Renal cortex interstitium (tissue), 15 donors: ENCODE results near the gene ACSS1. TPM values are rescaled to one million over a fixed set of nuclear protein-coding genes. Genes with fewer than 3 reads are reported as not detected.

Experiments
- DNase-seq, 11 donors: peaks; one replicate each; pipeline ENCODE4 v3.0.0-alpha.2; 2013; ENCODE audit warnings: low read depth in 9 of 11, low spot score in 4 of 11; ENCODE audit errors: extremely low read depth in 1 of 11
- long read RNA-seq, 16 experiments: transcript quantifications; one replicate each; lab custom pipeline, GENCODE V29; 2026
- polyA plus RNA-seq, 3 donors: library from polyadenylated mRNA; unstranded; fragments of 120-200 nt; gene quantifications; one replicate each; pipeline ENCODE4 v1.2.1, GENCODE V29; 2013; ENCODE audit not compliant: insufficient read length in 3 of 3

The ACSS1 gene
- polyA plus RNA-seq = 10 to 100 TPM; 26.9 to 32.1 (median 27.1) TPM
- long read RNA-seq, donor 1, full-length matches to known transcripts = 3 of 3 reads
- long read RNA-seq, donor 1, partial matches to known transcripts = 0 of 3 reads
- long read RNA-seq, donor 1, other reads (novel, unspliced or antisense) = 0 of 3 reads
- long read RNA-seq, donor 2, full-length matches to known transcripts = 3 of 3 reads
- long read RNA-seq, donor 2, partial matches to known transcripts = 0 of 3 reads
- long read RNA-seq, donor 2, other reads (novel, unspliced or antisense) = 0 of 3 reads
- long read RNA-seq, donor 3, transcript ACSS1-201 (14 exons, 3,680 nt) = major isoform, 9 of 19 reads
- long read RNA-seq, donor 3, partial matches to known transcripts = 10 of 19 reads
- long read RNA-seq, donor 3, other reads (novel, unspliced or antisense) = 0 of 19 reads
- long read RNA-seq, donor 4, full-length matches to known transcripts = 4 of 4 reads
- long read RNA-seq, donor 4, partial matches to known transcripts = 0 of 4 reads
- long read RNA-seq, donor 4, other reads (novel, unspliced or antisense) = 0 of 4 reads
- long read RNA-seq, donor 5, full-length matches to known transcripts = 4 of 4 reads
- long read RNA-seq, donor 5, partial matches to known transcripts = 0 of 4 reads
- long read RNA-seq, donor 5, other reads (novel, unspliced or antisense) = 0 of 4 reads
- long read RNA-seq, donor 6, full-length matches to known transcripts = 4 of 4 reads
- long read RNA-seq, donor 6, partial matches to known transcripts = 0 of 4 reads
- long read RNA-seq, donor 6, other reads (novel, unspliced or antisense) = 0 of 4 reads
- long read RNA-seq, donor 7, transcript ACSS1-201 (14 exons, 3,680 nt) = major isoform, 7 of 7 reads
- long read RNA-seq, donor 7, partial matches to known transcripts = 0 of 7 reads
- long read RNA-seq, donor 7, other reads (novel, unspliced or antisense) = 0 of 7 reads
- long read RNA-seq, donor 8, full-length matches to known transcripts = 12 of 12 reads
- long read RNA-seq, donor 8, partial matches to known transcripts = 0 of 12 reads
- long read RNA-seq, donor 8, other reads (novel, unspliced or antisense) = 0 of 12 reads
- long read RNA-seq, donor 9, full-length matches to known transcripts = 3 of 3 reads
- long read RNA-seq, donor 9, partial matches to known transcripts = 0 of 3 reads
- long read RNA-seq, donor 9, other reads (novel, unspliced or antisense) = 0 of 3 reads
- long read RNA-seq, donor 10, partial matches to known transcripts = 0 of 2 reads
- long read RNA-seq, donor 10, other reads (novel, unspliced or antisense) = 0 of 2 reads
- long read RNA-seq, donor 11, full-length matches to known transcripts = 11 of 21 reads
- long read RNA-seq, donor 11, partial matches to known transcripts = 10 of 21 reads
- long read RNA-seq, donor 11, other reads (novel, unspliced or antisense) = 0 of 21 reads
- long read RNA-seq, donor 12, full-length matches to known transcripts = 3 of 3 reads
- long read RNA-seq, donor 12, partial matches to known transcripts = 0 of 3 reads
- long read RNA-seq, donor 12, other reads (novel, unspliced or antisense) = 0 of 3 reads
- long read RNA-seq, donor 13, transcript ACSS1-201 (14 exons, 3,680 nt) = major isoform, 7 of 7 reads
- long read RNA-seq, donor 13, partial matches to known transcripts = 0 of 7 reads
- long read RNA-seq, donor 13, other reads (novel, unspliced or antisense) = 0 of 7 reads
- long read RNA-seq, donor 14, full-length matches to known transcripts = 5 of 5 reads
- long read RNA-seq, donor 14, partial matches to known transcripts = 0 of 5 reads
- long read RNA-seq, donor 14, other reads (novel, unspliced or antisense) = 0 of 5 reads
- long read RNA-seq, donor 15, full-length matches to known transcripts = 4 of 4 reads
- long read RNA-seq, donor 15, partial matches to known transcripts = 0 of 4 reads
- long read RNA-seq, donor 15, other reads (novel, unspliced or antisense) = 0 of 4 reads
- long read RNA-seq, donor 16, full-length matches to known transcripts = 17 of 17 reads
- long read RNA-seq, donor 16, partial matches to known transcripts = 0 of 17 reads
- long read RNA-seq, donor 16, other reads (novel, unspliced or antisense) = 0 of 17 reads

GRCh38 chr20:25058051-25058846, at the start of gene ACSS1:
Gene ACSS1 (minus strand): TSS chr20:25058139. CDS start chr20:25058102, 37 bp downstream.
- peak in 1 of 11 donors; percentile 33 for DNase-seq

- DNase-seq = no peak
Measured at GRCh38 chr20:25103526-25103925, 45.6 kb upstream of the ACSS1 start.

GRCh38 chr20:25100914-25101313, 43.0 kb upstream of the ACSS1 start:
- no peak for DNase-seq

- no peak for DNase-seq
Measured at GRCh38 chr20:25099601-25100140, 41.7 kb upstream of the ACSS1 start.

- no peak for DNase-seq
Measured at GRCh38 chr20:25097498-25097897, 39.6 kb upstream of the ACSS1 start.

- no peak for DNase-seq
Measured at GRCh38 chr20:25090492-25091429, 32.8 kb upstream of the ACSS1 start.

GRCh38 chr20:25089662-25090061, 31.7 kb upstream of the ACSS1 start:
- no peak for DNase-seq

GRCh38 chr20:25089096-25089495, 31.2 kb upstream of the ACSS1 start:
- no peak for DNase-seq

GRCh38 chr20:25088267-25088666, 30.3 kb upstream of the ACSS1 start:
- no peak for DNase-seq

GRCh38 chr20:25087186-25087929, 29.4 kb upstream of the ACSS1 start:
- DNase-seq = no peak

- no peak for DNase-seq
Measured at GRCh38 chr20:25085756-25086495, 28.0 kb upstream of the ACSS1 start.

GRCh38 chr20:25084626-25085187, 26.8 kb upstream of the ACSS1 start:
- DNase-seq = no peak

- DNase-seq = no peak
Measured at GRCh38 chr20:25083773-25084625, 26.1 kb upstream of the ACSS1 start.
